ENCODE measurements around the gene HMG20A.

DNA sequence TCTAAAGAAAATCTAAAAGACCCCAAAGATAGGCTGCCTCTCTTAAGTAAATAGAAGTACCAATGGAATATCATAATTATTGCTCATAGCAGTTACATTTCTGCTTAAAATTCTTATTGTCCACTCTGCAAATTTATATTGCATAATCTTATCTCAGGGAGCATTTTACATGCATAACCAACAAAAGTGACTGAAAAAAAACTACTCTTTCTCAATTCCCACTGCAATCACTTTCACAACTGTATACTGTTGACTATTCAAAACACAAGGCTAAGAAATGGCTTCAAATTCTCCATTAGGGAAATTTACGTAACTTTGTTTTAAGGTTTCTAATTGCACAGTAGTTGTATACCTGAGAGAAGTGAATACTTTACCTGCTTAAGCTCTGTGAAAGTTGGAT is 56.3 kb downstream of the HMG20A start:
- TF ChIP-seq ZNF8 (CRISPR knock-in tag; IDR thresholded peaks at IDR 0.05) = no peak
- no peak for TF ChIP-seq PATZ1 (CRISPR knock-in tag; IDR thresholded peaks at IDR 0.05; ENCODE audit: borderline replicate concordance)

Measured in SK-N-SH treated with all-trans-retinoic acid at 6 μM for 48 hours (cell line).